Trophoblast cell (in vitro differentiated cells and primary cell): ENCODE results near the gene C1QTNF8.
"Not testable (repeated sequence)": the region's sequence is repeated elsewhere in the genome, so short reads cannot be mapped to it uniquely, and the experiment has no call there.

Experiments
- DNase-seq, 2 donors: peaks; one replicate each; pipeline ENCODE4 v3.0.0-alpha.2; 2016
- H2AFZ ChIP-seq: 2 replicates; pipeline ENCODE4 v1.6.1; 2013; ENCODE audit warnings: low read length, moderate library complexity, mild to moderate bottlenecking; ENCODE audit not compliant: insufficient read depth, poor library complexity
- H2AK5ac ChIP-seq: 2 replicates; pipeline ENCODE4 v1.6.1; 2013; ENCODE audit warnings: mild to moderate bottlenecking, low read length
- H2BK120ac ChIP-seq: 2 replicates; pipeline ENCODE4 v1.6.1; 2013; ENCODE audit warnings: low read length, mild to moderate bottlenecking, moderate library complexity; ENCODE audit not compliant: insufficient read depth, poor library complexity
- H2BK12ac ChIP-seq: 2 replicates; pipeline ENCODE4 v1.6.1; 2013; ENCODE audit warnings: mild to moderate bottlenecking, low read length, moderate library complexity
- H2BK5ac ChIP-seq: 2 replicates; pipeline ENCODE4 v1.6.1; 2013; ENCODE audit warnings: low read length, low read depth, moderate library complexity, mild to moderate bottlenecking; ENCODE audit not compliant: poor library complexity
- H3K14ac ChIP-seq: 2 replicates; pipeline ENCODE4 v1.6.1; 2013; ENCODE audit warnings: mild to moderate bottlenecking, low read length
- H3K18ac ChIP-seq: 2 replicates; pipeline ENCODE4 v1.6.1; 2013; ENCODE audit warnings: mild to moderate bottlenecking, low read length
- H3K23ac ChIP-seq: 2 replicates; pipeline ENCODE4 v1.6.1; 2013; ENCODE audit warnings: low read length
- H3K27ac ChIP-seq: 2 replicates; pipeline ENCODE4 v1.5.1; 2013; ENCODE audit warnings: low read depth, mild to moderate bottlenecking, inconsistent platforms, low read length, moderate library complexity
- H3K27me3 ChIP-seq: 2 replicates; pipeline ENCODE4 v1.6.1; 2013; ENCODE audit warnings: inconsistent platforms, mild to moderate bottlenecking, low read length, moderate library complexity; ENCODE audit not compliant: insufficient read depth
- H3K36me3 ChIP-seq, 2 experiments: 1 replicate in 1 of 2; 2 replicates in 1 of 2; pipeline ENCODE4 v1.6.1; 2013; ENCODE audit warnings: low read length in 2 of 2, mild to moderate bottlenecking in 2 of 2, moderate library complexity in 1 of 2; ENCODE audit not compliant: insufficient read depth in 2 of 2, control insufficient read depth in 1 of 2
- H3K4ac ChIP-seq: 2 replicates; pipeline ENCODE4 v1.6.1; 2013; ENCODE audit warnings: low read depth, mild to moderate bottlenecking, low read length, moderate library complexity
- H3K4me1 ChIP-seq, 2 experiments: 1 replicate in 1 of 2; 2 replicates in 1 of 2; pipeline ENCODE4 v1.6.1; 2013; ENCODE audit warnings: low read length in 2 of 2, mild to moderate bottlenecking in 2 of 2, moderate library complexity in 1 of 2; ENCODE audit not compliant: insufficient read depth in 2 of 2, control insufficient read depth in 1 of 2
- H3K4me2 ChIP-seq: 2 replicates; pipeline ENCODE4 v1.6.1; 2013; ENCODE audit warnings: inconsistent platforms, mild to moderate bottlenecking, low read length, moderate library complexity
- H3K4me3 ChIP-seq: 2 replicates; pipeline ENCODE4 v1.5.1; 2013; ENCODE audit warnings: mild to moderate bottlenecking, low read depth, low read length, inconsistent platforms
- H3K79me1 ChIP-seq: one replicate; pipeline ENCODE4 v1.6.1; 2013; ENCODE audit warnings: low read length
- H3K79me2 ChIP-seq: 2 replicates; pipeline ENCODE4 v1.6.1; 2013; ENCODE audit warnings: low read length, mild to moderate bottlenecking; ENCODE audit not compliant: control insufficient read depth, insufficient read depth, poor library complexity
- H3K9ac ChIP-seq: 2 replicates; pipeline ENCODE4 v1.6.1; 2013; ENCODE audit warnings: mild to moderate bottlenecking, low read length
- H3K9me3 ChIP-seq: 2 replicates; pipeline ENCODE4 v1.6.1; 2013; ENCODE audit warnings: low read depth, mild to moderate bottlenecking, control low read depth, inconsistent platforms, low read length; ENCODE audit not compliant: insufficient read depth
- H4K12ac ChIP-seq: 2 replicates; pipeline ENCODE4 v1.6.1; 2013; ENCODE audit warnings: low read depth, mild to moderate bottlenecking, low read length, moderate library complexity
- H4K8ac ChIP-seq: 2 replicates; pipeline ENCODE4 v1.6.1; 2013; ENCODE audit warnings: low read depth, mild to moderate bottlenecking, low read length, moderate library complexity
- H4K91ac ChIP-seq: one replicate; pipeline ENCODE4 v1.6.1; 2013; ENCODE audit warnings: low read depth, mild to moderate bottlenecking, low read length, moderate library complexity
- WGBS: extraction: QIAGEN DNeasy Blood & Tissue Kit; methylation state at CpG from one replicate; pipeline ENCODE4 v1.1.7; 2013; ENCODE audit warnings: missing lambda C conversion rate; ENCODE audit not compliant: insufficient read length, insufficient coverage; ENCODE audit errors: extremely low coverage; 5-methylcytosine and 5-hydroxymethylcytosine counted together

C1QTNF8 gene

GRCh38 chr16:1094124-1094479 lies 1.9 kb downstream of the C1QTNF8 start:
- no peak overlapping the region for H2BK12ac ChIP-seq
- H3K4me3 ChIP-seq, result no peak overlapping the region
- H3K79me2 ChIP-seq, result no peaks in the 10 kb centered on the region
- H3K4me2 ChIP-seq, result no peak overlapping the region
- no peak overlapping the region for H3K27ac ChIP-seq
- H3K4me1 ChIP-seq, result no peaks in the 10 kb centered on the region
- no peak overlapping the region for H3K14ac ChIP-seq
- H2BK120ac ChIP-seq, result no peak overlapping the region
- H3K36me3 ChIP-seq, result no peaks in the 10 kb centered on the region
- DNase-seq, result no peak
- H2AK5ac ChIP-seq, result no peak overlapping the region
- H4K8ac ChIP-seq, result no peak overlapping the region
- no peak overlapping the region for H3K23ac ChIP-seq
- H2AFZ ChIP-seq, result no peak overlapping the region
- H3K4ac ChIP-seq, result no peak overlapping the region
- no peak overlapping the region for H4K91ac ChIP-seq
- H3K9ac ChIP-seq, result no peak overlapping the region
- no peak overlapping the region for H4K12ac ChIP-seq
- H3K18ac ChIP-seq, result no peak overlapping the region
- no CpG with 5 or more reads among the region's 13 CpGs for WGBS
- no peak overlapping the region for H2BK5ac ChIP-seq
- no peaks in the 10 kb centered on the region for H3K79me1 ChIP-seq
- no peaks in the 10 kb centered on the region for H3K27me3 ChIP-seq
- peaks cover 2% of the 10 kb centered on the region for H3K9me3 ChIP-seq

GRCh38 chr16:1093284-1094123 lies 2.5 kb downstream of the C1QTNF8 start:
- H3K79me2 ChIP-seq, result no peaks in the 10 kb centered on the region
- H3K36me3 ChIP-seq, result no peaks in the 10 kb centered on the region
- H2BK5ac ChIP-seq, result no peak overlapping the region
- H3K14ac ChIP-seq, result no peak overlapping the region
- DNase-seq, result peak in 1 of 2 donors; percentile 40
- no peaks in the 10 kb centered on the region for H3K79me1 ChIP-seq
- H3K9ac ChIP-seq, result no peak overlapping the region
- no peak overlapping the region for H3K27ac ChIP-seq
- H4K8ac ChIP-seq, result no peak overlapping the region
- H3K9me3 ChIP-seq, result peaks cover 2% of the 10 kb centered on the region
- no peak overlapping the region for H2AFZ ChIP-seq
- no peak overlapping the region for H2BK120ac ChIP-seq
- H2AK5ac ChIP-seq, result no peak overlapping the region
- no peak overlapping the region for H2BK12ac ChIP-seq
- H3K27me3 ChIP-seq, result no peaks in the 10 kb centered on the region
- H3K4ac ChIP-seq, result no peak overlapping the region
- WGBS, result no CpG with 5 or more reads among the region's 85 CpGs
- no peak overlapping the region for H4K12ac ChIP-seq
- no peak overlapping the region for H4K91ac ChIP-seq
- no peak overlapping the region for H3K4me3 ChIP-seq
- no peaks in the 10 kb centered on the region for H3K4me1 ChIP-seq
- H3K18ac ChIP-seq, result no peak overlapping the region
- no peak overlapping the region for H3K4me2 ChIP-seq
- H3K23ac ChIP-seq, result no peak overlapping the region

- H3K18ac ChIP-seq, H3K9me3 ChIP-seq, H3K23ac ChIP-seq, H3K4me2 ChIP-seq, H4K12ac ChIP-seq, H3K79me2 ChIP-seq, H3K14ac ChIP-seq, H4K91ac ChIP-seq, H3K27me3 ChIP-seq, H2AFZ ChIP-seq, H2AK5ac ChIP-seq, H3K4ac ChIP-seq, H3K27ac ChIP-seq, H4K8ac ChIP-seq, H3K4me1 ChIP-seq, H2BK5ac ChIP-seq, H3K79me1 ChIP-seq, H2BK120ac ChIP-seq, H3K4me3 ChIP-seq, DNase-seq, H3K36me3 ChIP-seq, H2BK12ac ChIP-seq, H3K9ac ChIP-seq: not testable (repeated sequence)
- WGBS, result no CpG with 5 or more reads among the region's 40 CpGs
Measured at GRCh38 chr16:1092685-1093283, 3.3 kb downstream of the C1QTNF8 start.

- Histone ChIP-seq H4K8ac (no peak overlapping the region), H3K79me1 (no peaks in the 10 kb centered on the region), H3K9me3 (peaks cover 2% of the 10 kb centered on the region), H2BK5ac (no peak overlapping the region), H3K79me2 (no peaks in the 10 kb centered on the region), H2BK120ac (no peak overlapping the region), H2AK5ac (no peak overlapping the region), H2BK12ac (no peak overlapping the region), H3K36me3 (no peaks in the 10 kb centered on the region), H3K14ac (no peak overlapping the region), H3K4ac (no peak overlapping the region), H2AFZ (no peak overlapping the region), H3K27ac (no peak overlapping the region), H3K27me3 (no peaks in the 10 kb centered on the region), H4K12ac (no peak overlapping the region), H4K91ac (no peak overlapping the region), H3K4me3 (no peak overlapping the region), H3K18ac (no peak overlapping the region), H3K4me2 (no peak overlapping the region), H3K9ac (no peak overlapping the region), H3K23ac (no peak overlapping the region), H3K4me1 (no peaks in the 10 kb centered on the region)
- no CpG with 5 or more reads among the region's 27 CpGs for WGBS
- DNase-seq, result no peak
Measured at GRCh38 chr16:1091992-1092552, 4.0 kb downstream of the C1QTNF8 start.
